GM18517 (cell line): Measurements from ENCODE around the gene DOCK7.

ENCODE experiments used
- ATAC-seq: cut with Tn5 transposase; IDR thresholded peaks from one replicate; pipeline ENCODE4 v1.9.1; 2021; ENCODE audit warnings: mild to moderate bottlenecking, moderate library complexity; ENCODE audit not compliant: unreplicated experiment

The DOCK7 gene

DNA sequence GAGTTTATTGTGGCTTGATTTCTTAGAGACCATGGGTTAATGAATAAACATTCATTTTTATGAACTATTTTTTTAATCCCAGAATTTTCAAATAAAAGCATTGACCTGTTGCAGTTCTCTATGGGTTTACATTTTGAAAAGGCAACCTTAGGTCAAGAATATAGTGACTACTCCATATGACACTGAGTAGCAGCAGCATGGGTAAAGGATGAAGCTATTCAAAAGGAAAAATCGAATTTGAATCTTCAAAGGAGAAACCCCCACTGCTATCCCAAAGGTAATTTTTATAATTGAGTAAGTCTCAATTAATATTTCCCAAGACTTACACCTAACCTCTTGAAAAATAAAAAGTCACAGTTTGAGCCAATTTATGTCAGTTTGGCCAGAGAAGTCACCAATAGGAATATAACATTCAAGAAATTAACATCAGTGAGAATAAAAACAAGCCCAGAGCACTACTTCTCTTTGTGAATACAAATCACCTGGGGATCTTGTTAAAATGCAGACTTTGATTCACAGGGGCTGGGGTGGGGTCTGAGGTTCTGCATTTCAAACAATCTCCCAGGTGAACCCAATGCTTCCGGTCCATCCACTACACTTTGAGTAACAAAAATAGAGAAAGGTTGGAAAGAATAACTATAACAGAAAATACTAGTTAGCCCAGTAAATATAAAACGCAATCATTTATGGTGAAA, 211.5 kb downstream of the DOCK7 start:
- no peak for ATAC-seq

DNA sequence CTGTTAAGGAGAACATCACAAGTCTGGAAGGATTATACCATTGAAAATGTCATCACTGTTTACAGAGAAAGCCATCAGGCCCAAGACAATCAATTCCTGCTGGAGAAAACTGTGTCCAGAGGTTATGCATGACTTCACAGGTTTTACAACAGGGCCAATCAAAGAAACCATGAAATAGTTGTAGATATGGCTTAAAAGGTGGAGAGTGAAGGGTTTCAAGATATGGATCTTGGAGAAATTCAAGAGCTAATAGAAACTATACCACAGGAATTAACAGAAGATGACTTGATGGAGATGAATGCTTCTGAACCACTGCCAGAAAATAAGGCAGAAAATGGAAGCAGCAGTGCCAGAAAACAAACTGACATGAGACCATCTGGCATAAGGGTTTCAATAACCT, 221.1 kb downstream of the DOCK7 start:
- no peak for ATAC-seq

DNA sequence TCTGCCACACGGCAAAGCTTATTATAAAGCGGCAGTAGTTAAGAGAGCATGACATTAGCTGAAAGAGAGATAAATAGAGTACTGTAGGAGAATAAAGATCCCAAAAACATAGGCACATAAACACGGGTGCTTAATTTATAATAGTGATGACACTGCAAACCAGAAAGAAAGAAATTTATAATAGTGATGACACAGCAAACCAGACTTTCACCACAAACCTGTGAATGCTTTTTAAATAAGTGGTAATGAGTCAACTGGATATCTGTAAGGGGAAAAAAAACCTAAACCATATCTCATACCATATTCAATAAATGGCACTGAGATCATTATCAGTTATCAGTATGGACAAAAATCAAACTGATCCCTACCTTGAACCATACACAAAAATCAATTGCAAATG, 225.8 kb downstream of the DOCK7 start:
- ATAC-seq: no peak

DNA sequence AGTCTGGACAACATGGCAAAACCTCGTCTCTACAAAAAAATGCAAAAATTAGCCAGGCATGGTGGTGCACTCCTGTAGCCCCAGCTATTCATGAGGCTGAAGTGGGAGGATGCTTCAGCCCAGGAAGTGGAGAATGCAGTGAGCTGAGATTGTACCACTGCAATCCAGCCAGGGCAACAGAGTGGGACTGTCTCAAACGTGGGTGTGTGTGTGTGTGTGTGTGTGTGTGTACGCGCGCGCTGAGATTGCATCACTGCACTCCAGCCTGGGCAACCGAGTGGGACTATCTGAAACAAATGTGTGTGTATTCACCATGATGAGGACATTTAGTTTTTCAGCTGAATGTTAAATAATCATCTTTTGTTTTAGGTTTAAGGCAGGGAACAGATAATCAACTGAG, 230.2 kb downstream of the DOCK7 start:
- ATAC-seq: no peak

DNA sequence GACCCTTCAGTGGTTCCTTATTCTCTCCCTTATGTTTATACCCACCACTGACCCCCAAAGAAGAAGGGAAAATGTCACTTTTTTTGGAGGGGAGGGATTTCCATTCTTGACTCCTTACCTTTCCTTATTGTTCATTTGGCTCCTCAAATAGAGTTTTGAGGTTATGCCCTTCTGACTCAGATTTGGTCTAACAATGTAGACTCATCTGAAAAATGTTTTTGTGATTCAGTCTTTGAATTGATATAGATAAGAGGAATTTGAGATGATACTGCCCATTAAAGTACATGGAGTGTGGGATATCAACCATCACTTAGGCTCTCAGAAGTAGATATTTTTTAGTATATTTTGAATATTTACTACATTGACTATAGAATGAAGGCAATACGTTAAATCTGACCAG, 235.2 kb downstream of the DOCK7 start:
- no peak for ATAC-seq

DNA sequence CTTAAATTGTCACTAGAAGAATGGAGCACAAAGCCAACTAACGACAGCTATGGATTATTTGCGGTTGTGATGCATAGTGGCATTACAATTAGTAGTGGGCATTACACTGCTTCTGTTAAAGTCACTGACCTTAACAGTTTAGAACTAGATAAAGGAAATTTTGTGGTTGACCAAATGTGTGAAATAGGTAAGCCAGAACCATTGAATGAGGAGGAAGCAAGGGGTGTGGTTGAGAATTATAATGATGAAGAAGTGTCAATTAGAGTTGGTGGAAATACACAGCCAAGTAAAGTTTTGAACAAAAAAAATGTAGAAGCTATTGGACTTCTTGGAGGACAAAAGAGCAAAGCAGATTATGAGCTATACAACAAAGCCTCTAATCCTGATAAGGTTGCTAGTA, 237.9 kb downstream of the DOCK7 start:
- ATAC-seq: no peak

DNA sequence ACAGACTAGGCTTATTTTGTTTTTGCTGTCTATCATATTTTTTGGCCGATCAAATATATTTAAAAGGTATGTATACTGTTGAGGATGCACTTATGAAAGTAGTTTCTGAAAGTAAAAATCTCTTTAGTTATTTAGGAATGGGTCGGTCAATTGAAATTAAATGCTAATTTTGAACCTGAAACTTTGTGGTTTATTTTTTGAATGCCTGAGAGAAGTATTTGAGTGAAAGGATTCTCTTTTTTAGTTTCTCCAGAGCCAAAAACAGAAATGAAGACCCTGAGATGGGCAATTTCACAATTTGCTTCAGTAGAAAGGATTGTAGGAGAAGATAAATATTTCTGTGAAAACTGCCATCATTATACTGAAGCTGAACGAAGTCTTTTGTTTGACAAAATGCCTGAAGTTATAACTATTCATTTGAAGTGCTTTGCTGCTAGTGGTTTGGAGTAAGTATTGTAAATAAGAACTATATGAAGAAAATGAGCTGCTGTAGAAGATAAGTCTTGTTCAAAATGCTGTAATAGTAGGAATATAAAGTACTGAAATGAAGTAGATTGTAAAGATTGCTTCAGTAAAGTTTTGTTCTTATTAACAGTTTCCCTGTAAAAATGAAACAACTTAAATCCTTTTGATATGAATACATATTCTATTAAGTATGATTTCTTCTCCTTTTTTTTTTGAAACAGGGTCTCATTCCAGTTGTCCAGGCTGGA, 239.8 kb downstream of the DOCK7 start:
- ATAC-seq: no peak

DNA sequence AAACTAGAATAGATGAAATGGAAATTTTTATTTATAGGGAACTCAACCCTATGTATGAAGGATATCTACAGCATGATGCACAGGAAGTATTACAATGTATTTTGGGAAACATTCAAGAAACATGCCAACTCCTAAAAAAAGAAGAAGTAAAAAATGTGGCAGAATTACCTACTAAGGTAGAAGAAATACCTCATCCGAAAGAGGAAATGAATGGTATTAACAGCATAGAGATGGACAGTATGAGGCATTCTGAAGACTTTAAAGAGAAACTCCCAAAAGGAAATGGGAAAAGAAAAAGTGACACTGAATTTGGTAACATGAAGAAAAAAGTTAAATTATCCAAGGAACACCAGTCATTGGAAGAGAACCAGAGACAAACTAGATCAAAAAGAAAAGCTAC, 243.5 kb downstream of the DOCK7 start:
- no peak for ATAC-seq

DNA sequence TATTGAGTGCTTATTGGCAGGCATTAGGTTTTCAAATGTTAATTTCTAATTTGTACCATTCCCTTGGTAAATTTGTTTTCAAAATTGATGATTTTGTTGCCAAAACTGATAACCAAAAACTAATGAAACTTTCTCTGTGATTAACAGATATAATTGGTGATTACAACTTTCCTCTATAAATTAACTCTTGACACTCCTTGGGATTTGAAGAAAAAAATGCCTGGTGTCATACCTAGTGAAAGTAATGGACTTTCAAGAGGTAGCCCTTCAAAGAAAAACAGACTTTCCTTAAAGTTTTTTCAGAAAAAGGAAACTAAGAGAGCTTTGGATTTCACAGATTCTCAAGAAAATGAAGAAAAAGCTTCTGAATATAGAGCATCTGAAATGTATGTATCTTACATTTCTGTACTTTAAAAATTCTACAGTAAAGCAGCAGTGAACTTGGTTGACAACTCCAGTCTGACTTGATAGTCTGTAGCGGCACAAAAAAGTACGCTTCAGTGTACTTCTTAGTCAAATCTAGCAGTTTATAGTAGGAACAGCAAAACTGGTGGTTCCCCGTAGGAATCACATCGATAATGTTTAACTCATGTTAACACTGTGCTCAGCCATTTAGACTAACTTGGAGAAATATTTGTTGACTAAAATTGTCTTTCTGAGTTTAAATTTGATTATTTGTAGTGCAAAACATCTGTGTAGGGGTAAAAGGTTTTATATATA, 248.4 kb downstream of the DOCK7 start:
- peak; percentile 34 for ATAC-seq

DNA sequence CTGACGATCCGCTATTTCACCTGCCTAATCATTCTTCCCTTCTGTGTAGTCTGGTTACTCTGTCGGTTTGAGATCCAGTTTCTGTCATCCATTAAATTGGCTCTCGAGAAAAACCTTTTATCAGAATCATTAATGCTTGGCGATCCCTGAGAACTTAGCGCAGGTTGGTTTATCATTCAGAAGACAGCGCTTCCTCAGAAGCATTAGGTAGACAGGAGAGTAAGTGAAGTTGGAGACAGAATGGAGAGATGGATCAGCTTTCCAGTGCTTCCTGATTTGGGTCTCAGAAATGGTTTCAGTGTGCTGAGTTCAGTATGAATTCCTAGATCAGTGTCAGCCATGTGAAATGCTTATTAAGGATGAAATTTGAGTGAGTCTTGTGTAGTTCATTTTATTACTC, 250.0 kb downstream of the DOCK7 start:
- no peak for ATAC-seq

DNA sequence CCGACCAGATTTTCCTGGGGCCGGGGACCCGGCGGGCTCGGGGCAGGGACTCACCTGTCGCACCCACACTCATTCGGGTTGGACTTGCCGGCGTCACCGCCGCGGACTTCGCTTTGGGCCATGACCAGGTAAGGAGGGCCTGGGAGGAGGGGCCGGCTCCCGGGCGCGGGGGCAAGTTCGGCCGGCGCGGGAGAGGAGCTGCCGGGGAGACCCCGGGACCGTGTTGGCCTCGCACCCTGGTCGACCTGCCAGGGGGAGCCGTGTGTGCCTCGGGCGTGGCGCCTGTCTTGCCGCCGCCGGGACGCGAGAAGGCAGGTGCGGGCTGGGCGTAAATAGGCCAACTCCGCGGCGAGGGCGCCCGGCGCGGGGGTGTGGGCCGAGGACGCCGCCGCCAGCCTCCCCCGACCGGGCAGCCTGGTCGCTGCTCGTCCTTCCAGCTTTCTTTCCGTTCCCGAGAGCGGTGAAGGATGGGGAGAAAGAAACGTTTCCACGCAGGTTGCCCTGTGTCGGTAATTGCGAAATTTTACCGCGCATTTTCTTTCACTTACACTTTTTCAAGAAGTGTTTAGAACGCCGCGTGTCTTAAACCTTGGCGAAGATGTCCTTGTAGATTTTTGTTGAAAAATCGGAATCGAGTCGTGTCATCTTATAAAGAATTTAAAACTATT, 250.8 kb downstream of the DOCK7 start:
- no peak for ATAC-seq

DNA sequence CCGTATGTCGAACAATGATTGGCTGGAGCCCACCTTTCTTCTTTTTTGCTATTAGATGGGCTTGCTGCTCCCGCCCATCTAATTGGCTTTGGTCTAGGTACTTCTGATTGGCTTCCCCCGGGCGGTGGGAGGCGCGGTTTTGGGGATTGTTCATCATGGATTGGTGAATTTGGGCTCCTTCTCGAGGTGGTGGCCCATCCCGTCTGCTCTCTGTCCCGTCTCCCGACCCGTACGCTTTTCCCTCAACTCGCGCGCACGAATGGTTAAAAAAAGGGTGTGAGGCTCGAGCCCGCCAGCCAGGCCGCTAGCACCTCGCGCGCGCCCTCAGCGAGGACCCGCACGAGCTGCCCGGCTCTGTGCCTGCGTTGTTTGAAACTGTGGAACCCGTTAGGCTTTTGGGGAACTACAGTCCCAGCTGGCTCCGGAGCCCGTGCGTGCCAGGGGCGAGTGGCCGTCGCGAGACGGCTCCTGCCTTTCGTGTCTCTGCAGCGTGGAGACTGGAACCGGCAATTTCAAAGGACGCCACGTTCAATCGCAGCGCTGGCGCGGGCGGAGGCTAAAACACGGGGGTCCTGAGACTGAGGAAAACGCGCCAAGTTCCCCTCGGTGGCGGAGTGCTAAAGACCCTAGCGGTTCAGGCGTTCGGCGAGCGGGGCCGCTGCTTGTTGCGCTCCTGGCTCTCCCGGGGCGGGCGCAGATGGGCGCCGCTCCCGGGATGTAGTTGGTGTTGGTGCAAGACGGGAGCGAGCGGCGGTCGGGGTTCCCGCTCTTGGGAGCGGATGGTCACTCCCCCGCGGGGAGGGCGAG, 251.5 kb downstream of the DOCK7 start, which contains the start of gene USP1:
Gene USP1 (plus strand): TSS at position 584 of the 807 bp plus-strand sequence. CDS start 2,819 bp downstream, outside the sequence.
- peak; percentile 89 for ATAC-seq

DNA sequence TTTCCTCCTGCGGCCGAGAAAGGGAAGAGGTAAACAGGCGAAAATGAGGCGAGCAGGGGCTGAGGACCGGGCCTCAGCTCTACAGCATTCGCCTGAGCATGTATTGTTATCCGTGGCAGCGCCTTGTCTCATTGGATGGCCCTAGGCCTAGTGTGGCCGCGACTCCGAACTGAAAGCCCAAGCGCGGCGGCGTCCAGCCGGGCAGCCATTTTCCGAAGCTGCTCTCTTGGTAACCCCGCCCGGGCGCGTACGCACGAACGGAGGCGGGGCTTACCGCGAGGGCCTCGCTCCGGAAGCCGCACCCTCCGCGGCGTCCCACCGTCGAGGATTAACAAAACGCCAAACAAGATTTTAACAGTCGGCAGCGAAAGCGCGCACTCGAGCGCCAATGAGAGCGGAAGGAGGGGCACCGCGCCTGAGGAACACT, 252.1 kb downstream of the DOCK7 start:
- no peak for ATAC-seq

DNA sequence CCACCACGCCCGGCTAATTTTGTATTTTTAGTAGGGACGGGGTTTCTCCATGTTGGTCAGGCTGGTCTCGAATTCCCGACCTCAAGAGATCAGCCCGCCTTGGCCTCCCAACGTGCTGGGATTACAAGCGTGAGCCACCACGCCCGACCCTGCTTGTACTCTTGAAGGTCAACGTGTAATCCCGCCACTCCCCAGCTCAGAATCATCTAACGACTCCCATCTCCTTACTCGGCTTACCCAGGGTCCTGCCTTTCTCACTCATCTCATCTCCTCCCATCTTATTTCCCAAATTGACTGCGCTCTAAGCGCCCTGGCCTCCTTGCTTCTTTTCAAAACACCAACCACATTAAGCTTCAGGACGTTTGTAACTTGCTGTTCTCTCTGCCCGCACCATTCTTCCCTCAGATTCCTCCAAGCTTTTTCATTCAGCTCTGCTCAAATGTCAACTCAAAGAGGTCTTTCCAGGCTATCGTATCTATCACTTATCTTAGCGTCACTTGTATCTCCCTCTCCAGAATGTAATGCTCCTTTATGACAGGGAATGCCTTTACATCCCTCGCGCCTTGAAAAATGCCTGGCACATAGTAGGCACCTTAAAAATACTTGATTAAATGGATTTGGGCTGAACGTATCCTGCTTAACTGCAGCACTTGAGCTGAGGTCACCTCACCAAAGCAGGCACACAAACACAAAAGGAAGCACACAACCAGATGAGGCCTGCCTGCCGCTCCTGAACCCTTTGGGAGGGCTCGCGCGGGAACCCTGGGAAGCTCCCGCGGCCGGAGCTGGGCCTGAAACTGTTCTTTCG, 252.8 kb downstream of the DOCK7 start:
- no peak for ATAC-seq

DNA sequence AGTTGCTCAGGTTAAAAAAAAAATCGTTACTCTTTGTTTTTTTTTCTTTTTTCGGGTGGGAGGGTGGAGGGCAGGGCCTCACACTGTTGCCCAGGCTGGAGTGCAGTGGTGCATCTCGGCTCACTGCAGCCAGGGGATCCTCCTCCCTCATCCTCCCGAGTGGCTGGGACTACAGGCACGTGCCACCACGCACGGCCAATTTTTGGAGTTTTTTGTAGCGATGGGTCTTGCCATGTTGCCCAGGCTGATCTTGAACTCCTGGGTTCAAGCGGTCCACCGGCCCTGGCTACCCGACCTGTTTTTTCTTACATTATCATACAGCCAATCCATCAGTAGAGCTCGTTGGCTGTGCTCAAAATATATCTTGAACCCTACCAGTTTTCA, 253.6 kb downstream of the DOCK7 start:
- no peak for ATAC-seq

DNA sequence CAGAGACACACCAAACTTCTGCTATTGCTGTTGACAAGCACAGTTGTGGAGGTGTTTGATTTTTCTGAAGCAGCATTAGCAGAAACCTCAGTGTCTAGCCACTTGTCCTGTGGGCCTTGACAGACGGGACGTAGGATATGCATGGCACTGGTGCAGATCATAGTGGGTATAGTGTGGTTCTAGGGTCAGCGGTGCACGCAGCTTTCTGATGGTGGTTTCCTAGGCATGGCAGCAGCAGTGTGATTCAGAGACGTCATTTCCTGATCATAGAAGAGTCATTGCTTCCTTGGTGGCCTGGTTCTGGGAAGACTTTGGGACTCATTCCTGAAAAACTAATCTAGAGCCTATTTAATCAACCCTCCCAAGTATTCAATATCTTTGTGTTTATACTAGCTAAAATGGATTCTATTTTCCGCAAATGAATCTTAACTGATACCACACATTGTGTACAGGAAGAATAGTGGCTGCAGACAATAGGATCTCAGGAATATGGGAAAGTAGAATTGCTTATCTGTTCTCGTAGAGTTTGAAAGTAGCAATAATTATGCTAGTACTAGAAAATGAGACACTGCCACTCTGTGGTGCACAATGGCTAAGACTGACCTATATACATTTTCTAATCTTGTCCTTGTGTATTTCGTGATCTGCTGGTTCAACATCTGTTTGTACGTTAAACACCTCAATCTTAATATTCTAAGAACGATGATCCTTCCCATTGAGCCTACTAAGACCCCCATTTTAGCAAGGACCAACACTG, 254.1 kb downstream of the DOCK7 start:
- ATAC-seq: no peak

DNA sequence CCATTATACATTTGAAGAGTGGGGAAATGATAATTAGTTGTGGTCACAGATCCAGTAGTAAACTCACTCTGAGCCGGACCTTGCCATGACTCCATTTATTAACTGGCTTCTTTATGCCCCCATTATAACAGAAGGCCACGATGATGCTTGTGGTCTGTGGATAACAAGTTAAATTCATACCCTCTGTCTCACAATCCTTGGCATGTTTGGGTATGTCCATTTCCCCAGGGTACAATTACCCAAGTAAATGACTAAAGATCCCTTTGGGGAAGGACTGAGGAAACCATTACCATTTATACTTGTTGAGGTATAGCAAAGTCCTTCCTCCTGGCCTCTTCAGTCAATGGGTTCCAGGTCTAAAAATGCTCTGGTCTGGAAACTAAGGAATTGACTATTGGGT, 258.6 kb downstream of the DOCK7 start:
- ATAC-seq: no peak

DNA sequence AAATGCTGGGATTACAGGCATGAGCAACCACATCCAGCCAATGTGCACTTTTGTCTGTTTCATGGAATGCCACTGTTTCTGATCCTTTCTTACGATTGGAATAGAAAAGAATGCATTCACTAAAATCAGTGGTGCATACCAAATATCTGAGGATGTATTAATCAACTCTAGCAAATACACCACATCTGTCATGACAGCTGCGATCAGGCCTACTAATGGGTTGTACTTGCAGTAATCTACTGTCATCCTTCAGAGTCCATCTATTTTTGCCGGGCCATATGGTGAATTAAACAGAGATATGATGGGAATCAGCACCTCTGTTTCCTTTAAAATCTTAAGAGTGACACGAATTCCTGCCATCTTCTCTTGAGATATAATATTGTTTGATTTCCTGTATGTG, 259.8 kb downstream of the DOCK7 start:
- ATAC-seq: no peak

DNA sequence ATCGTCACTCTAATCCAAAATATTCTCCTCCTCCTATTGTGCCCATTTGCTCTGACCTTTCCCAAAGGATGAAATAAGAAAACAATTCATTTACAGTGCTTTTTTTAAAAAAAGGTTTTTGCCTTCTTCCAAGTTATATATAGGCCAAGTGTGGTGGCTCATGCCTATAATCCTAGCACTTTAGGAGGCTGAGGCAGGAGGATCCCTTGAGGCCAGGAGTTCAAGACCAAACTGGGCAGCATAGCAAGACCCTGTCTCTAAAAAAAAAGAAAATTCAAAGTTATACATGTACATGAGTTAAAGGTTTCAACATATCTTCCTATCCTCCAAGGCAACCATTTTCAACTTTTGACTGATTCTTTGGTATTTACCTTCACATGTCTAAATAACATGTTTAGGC, 261.4 kb downstream of the DOCK7 start:
- ATAC-seq: no peak
